GM21529 (cell line): ENCODE measurements around the gene SLC26A6.

Experiments
- ATAC-seq: cut with Tn5 transposase; IDR thresholded peaks from one replicate; pipeline ENCODE4 v1.9.1; 2021; ENCODE audit not compliant: unreplicated experiment

The SLC26A6 gene

DNA sequence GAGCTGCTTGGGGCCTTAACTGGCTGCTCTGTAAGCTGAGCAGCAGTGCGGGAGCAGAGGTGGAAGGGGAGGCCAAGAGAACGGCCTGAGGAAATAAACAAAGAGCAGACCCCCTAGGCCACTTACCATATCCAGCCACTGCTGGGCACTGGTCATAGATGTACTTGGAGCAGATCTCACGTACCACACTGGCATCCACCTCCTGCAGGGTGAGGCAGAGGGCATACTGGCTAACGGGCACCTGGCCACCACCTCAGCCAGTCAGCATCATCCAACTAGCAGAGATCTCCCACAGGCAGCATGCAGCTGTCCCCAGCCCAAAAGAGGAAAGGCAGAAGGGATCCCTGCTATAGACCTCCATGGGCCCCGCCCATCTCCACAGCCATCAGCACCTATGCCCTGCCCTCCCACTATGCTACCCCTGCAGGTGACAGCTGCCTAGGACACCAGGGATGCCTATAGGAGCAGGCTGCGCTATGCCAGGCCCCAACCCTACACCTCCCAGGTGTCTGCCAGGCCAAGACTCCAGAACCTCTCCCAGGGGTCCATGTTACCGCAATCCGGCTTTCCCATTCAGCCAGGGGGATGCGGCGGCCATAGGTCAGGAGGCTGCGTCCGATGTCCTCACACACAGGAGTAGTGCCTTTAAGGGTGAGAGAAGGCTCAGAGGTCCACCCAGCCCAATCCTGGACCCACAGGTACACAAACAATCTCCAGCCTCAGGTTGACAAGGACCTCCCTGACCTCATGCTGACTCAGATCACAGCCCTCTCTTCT, 35.6 kb downstream of the SLC26A6 start:
- ATAC-seq = no peak

DNA sequence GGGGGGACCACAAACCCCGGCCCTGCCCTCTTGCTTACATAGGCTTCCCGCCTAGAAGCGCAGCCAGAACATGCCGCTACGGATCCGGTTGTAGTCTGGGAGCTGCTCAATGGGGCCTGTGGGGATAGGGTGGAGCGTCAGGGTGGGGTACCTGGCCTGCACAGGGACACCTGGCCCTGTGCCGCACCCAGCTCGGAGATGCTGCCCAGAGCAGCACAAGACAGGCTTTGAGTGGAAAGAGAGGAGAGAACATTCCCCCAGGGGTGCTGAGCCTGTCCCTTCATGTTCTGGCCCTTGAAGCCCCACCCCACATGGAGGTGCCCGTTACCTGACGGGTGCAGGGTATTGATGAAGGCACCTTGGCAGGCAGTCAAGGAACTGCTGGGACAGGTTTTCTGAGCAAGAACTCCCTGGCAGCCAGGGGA, 36.2 kb downstream of the SLC26A6 start:
- no peak for ATAC-seq

DNA sequence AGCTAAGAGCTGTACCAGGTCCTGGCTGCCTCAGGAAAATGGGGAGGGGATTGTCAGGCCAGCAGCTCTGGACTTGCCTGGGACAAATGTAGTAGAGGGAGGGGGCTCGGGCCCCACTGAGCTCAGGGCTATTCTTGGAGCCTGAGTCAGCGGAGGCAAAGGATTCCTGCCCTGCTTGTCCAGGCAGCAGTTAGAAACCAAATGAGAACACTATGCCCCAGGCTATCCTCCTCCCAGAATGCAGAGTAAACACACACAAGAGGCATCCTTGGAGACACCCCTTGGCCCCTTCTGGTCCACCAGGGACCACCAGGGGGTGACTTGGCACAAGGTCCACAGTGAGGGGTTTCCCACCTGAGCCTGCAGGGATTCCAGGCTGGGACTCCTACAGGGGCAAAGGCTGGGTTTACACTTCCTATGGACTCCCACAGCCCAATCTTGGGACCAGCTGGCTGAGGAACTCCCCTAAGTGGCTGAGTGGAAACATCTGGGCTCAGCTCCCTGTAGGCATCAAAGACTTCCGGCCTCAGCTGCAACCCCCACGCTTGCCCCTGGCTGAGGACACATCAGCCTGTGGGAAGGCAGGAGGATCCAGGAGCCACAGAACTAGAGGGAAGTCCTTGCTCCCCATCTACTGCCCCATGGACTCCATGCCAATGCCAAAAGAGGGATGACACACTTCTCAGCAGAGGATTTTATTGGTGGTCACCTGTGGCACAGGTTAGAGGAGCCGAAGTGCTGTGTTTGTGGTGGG, 36.8 kb downstream of the SLC26A6 start:
- no peak for ATAC-seq

DNA sequence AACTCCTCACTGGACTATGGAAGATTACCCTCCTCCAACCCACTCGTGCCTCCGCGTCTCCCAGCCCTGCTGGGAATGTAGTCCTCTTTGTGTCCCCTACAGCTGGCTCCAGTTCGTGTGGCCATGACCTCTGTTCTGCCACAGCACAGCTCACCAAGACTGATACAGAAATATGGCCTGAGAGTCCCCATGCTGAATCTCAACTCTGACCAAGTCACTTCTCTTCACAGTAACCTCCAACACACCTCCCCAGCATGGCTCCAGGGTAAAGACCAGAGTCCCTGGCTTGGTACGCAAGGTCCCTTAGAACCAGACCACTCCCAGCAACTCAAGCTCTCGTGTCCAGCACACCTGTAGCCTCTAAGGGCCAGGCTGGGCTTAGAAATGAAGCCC, 37.9 kb downstream of the SLC26A6 start:
- ATAC-seq = no peak

DNA sequence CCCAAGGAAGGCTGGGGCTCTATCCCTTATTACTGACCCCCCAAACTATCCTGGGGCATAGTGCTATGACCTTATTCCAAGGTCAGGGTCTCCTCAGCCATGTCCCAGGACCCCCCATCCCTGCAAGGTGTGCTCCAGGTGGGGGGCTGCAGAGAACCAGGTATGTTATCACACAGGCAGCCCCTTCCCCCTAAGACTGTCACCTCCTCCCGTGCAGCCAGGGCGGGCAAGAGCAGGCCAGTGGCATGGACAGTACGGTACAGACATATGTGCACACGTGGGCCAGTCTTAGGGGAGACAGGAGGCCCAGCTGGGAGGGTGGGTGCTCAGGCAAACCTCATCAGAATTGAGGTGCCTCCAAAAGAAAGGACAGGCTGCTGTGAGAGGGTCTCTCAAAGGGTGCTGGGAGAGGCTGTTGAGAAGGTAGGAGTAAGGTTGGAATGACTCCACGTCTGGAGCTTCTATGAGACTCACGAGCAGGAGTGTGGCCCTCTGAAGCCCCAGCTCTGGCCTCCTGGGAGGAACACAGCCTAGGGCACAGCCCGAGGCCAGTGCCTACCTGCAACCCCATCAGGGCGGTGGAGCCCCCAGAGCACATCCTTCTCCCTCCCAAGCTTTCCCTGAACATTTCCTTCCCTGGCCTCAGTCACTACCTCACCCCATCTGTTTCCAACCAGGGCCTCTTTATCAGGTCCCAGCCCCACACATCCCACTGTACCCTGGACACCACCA, 38.4 kb downstream of the SLC26A6 start:
- ATAC-seq = no peak

DNA sequence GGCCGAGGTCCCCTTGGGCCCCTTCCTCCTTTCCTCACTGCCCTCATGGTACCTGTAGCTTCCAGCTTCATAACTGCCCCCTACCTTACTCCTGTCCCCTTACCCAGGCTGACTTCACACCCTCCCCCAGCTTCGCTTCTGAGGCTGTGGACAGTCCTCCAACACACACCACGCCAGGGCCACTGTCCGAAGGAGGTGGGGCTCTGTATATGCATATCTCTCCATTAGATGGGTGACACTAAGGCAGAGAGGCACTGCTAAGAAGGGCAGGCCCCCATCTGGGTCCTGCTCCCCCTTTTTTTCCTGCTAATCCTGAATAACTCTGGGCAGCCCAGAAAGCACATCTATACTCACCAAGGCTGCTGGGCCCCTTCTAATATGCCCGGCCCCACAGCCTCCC, 39.1 kb downstream of the SLC26A6 start:
- no peak for ATAC-seq

DNA sequence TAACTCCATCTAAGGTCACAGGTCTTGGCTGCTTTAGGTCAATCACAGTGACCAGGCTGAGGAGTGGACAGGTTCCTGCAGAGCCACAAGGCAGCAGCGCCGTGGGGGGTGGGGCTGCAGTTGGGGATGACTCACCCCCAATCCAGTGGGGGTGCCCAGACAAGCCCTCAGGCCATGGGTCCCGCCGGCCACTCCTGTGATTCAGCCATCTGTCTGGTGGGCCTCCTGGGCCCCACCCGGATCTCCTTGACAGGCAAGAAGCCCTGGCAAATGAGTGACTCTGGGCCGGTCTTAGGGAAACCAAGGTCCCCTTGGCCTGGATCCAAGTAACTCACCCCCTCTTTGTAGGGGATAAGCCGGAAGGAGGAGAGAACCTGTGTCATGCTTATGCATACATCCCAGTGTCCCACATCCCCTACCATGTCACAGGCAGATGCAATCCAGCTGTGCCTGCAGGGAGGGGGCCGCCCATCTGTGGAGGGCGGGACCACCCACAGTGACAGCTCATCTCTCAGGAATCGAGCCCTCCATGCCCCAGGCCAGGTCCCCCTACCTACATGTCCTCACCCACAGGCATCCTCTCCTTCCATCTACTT, 39.6 kb downstream of the SLC26A6 start:
- no peak for ATAC-seq

DNA sequence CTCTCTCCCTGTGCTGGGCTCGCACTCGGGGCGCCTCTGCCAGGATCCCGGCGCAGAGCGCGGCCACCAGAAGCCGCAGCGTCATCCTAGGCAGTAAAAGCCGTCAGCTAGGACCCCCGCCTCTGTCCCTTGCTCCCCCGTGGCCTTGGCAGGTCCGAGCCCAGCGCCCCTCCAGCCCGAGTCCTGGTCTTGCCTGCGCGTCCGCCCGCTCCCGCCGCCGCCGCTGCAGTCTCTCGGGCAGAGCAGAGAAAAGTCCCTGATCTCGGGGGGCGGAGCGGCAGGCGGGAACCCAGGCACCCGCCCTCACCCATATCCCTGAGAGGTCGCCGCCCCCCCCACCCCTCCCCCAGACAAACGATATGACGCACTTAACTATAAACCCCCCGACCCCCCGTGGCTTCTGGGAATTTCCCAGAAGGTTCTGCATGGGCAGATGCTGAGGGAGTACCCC, 40.2 kb downstream of the SLC26A6 start, which contains the start of gene COL7A1:
TSS of gene COL7A1 (minus strand) at position 255 of the 451 bp plus-strand sequence. CDS start at position 85, 170 bp downstream.
- no peak for ATAC-seq

DNA sequence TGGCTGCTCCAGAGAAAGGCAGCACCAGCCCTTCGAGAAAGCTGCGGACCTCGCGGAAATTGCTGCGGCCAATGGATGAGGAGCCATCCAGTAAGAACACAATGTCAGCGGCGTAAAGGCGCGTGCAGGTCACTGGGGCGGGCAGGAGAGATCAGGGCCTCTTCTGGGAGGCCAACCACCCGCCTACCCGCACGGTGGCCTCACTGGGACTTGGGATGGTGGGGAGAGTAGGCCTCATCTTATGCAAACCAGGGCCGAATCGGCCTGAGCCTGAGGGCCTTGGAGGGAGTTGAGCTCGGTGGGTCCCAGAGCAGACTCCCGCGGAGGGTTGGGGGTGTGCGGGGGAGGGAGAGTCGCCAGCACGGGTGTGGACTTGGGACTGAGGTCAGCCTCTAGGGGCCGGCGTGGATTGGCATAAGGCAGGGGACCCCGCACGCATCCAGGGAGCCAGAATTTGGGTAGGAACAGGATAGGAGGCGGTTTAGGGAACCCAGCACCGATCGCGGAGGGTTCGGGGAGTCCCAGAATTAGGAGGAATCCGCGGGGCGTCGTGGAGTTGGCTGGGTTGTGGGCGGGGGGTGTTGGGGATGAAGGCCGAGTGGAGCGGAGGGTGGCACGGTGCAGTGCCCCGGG, 40.7 kb downstream of the SLC26A6 start:
- no peak for ATAC-seq

DNA sequence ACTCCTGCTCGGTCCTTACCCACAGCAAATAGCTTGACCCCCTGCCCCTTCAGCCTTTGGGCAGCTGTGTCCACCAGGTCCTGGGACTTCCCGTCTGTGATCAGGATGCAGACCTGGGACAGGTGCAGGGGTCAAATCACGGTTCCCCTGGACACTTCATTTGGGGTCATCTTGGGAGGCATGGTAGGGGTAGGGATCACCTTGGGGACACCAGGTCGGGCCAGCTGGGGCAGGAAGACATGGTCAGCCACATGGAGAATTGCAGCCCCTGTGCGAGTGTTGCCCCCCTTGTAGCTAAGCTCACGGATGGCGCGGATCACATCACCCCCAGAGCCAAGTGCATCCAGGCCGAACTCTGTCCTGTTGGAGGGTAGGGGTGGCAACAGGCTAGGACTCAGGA, 41.9 kb downstream of the SLC26A6 start:
- ATAC-seq = no peak

DNA sequence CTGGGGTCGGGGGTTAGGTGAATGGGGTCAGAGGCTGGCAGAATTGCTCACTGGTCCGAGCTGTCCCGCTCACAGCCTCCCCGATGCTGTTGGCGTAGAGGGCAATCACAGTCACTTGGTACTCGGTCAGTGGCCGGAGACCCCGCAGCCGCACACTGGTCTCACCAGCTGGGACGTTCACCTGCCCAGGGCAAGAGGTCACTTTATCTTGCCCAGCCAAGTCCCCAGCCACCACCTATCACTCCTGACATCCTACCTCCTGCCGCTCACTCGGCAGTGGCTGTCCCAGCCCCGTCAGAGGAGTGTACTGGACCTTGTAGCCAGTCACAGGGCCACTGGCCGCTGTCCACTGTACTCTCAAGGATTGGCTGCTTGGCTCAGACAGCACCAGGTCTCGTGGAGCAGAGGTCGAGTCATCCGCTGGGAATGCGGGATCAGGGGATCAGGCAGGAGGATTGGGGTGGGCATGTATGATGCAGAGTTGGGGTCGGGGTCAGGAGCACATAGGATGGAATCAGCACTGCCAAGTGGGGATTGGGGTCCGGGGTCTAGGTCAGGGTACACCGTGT, 42.7 kb downstream of the SLC26A6 start:
- no peak for ATAC-seq

DNA sequence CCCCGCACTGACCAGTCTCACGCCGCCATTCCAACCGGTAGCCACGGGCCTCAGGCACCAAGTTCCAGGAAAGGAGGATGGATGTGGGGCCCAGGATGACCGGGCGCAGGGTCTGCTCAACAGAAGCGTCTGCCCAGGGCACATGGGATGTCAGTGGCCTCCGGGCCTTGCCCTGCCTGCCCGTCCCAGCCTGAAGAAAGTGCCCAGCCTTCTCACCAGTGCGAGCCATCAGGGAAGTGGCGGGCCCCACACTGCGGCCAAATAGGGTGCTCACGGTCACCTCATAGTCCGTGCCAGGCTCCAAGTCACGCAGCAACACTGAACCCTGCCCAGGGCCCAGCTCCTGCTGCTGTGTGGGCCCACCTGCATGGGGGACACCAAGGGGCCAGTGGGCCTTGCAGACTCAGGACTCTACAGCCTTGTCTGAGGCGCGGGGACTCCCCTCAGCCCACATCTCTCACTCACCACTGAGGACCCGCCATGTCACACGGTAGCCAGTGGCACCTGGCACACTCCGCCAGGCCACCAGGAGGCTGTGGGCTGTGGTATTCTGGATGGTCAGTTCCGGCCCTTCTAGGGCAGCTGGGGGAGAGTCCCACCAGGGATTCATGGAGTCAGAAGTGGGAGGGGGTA, 43.3 kb downstream of the SLC26A6 start:
- ATAC-seq = no peak

DNA sequence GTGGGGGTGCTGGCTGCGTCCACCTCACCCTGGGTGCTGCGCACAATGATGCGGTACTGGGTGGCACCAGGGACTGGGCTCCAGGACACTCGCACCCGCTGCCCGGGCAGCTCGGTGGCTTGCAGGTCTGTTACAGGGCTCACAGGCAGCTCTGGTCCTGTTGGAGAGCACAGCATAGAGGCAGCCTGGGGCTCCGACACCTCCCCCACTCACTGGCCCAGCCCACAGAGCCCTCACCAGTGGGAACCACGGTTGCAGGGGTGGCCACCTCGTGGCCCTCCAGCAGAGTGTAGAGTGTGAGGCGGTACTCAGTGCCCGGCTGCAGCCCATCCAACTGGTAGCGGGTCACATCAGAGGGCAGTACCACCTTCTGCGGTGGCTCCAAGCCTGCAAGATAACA, 43.8 kb downstream of the SLC26A6 start:
- ATAC-seq = no peak

DNA sequence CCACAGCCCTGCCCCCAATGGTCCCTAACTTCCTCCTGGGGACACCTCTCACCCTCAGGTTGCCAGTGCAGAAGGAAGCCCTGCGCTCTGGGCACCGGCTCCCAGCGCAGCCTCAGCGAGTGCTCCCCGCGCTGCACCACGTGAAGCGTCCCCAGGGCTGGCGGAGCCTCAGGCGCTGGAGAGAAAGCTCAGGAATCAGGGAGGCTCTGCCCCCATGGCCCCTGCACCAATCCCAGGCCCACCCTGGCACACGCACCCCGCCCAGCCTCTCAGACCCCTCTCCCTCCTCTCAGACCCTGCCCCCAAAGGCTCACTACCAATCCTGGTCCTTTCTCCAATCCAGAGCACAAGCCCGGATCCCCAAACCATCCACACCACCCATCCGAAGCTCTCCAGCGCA, 47.0 kb downstream of the SLC26A6 start:
- ATAC-seq = no peak

DNA sequence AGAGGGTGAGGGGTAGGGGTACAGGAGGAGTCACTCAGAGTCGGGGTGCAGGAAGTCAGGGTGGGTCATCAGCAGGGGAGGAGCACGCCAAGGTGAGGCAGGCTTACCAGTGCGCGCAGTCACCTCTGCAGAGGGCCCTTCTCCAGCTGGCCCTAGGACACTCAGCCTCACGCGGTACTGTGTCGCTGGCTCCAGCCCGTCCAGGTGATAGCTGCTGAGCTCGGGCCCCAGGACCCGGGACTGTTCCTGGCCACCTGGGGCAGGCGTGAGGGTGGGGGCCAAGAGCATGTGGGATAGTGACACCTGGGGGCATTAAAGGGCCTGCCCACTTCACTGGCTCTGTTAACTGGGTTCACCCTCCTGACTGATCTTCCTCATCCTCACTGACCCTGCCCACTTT, 47.6 kb downstream of the SLC26A6 start:
- ATAC-seq = no peak

DNA sequence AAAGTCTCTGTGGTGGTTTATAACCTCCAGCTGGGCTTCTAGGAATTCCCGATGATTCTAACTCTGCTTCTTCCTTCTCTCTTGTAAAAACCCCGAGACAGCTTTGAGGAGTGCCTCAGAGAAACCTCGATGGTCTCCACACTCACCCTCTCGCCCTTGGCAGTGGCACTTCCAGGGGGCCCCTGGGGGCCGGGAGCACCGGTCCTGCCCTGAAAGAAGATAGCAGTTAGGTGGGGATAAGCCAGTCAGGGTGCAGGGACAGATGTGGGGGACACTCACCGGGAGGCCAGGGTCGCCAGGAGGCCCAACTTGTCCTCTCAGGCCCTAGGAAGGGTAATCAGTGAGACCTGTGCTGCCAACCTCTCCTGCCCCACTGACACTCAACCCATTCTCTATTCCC, 49.9 kb downstream of the SLC26A6 start:
- ATAC-seq = no peak

DNA sequence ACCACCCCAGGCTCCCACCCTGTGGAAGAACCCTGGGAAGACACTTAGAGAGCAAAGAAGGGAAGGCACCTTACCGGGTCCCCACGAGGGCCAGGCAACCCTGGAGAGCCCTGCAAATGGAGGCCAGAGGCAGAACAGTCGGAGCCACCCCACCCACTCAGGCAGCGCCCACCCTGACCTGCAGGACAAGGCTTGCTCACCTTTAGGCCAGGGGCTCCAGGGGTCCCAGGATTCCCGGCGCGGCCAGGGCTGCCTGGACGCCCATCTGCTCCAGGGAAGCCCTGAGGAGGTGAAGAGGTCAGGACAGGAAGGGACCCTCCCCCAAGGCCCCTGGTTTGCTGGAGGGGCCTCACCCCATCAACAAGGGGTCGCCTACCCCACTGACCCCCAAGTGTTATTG, 50.4 kb downstream of the SLC26A6 start:
- ATAC-seq = no peak

DNA sequence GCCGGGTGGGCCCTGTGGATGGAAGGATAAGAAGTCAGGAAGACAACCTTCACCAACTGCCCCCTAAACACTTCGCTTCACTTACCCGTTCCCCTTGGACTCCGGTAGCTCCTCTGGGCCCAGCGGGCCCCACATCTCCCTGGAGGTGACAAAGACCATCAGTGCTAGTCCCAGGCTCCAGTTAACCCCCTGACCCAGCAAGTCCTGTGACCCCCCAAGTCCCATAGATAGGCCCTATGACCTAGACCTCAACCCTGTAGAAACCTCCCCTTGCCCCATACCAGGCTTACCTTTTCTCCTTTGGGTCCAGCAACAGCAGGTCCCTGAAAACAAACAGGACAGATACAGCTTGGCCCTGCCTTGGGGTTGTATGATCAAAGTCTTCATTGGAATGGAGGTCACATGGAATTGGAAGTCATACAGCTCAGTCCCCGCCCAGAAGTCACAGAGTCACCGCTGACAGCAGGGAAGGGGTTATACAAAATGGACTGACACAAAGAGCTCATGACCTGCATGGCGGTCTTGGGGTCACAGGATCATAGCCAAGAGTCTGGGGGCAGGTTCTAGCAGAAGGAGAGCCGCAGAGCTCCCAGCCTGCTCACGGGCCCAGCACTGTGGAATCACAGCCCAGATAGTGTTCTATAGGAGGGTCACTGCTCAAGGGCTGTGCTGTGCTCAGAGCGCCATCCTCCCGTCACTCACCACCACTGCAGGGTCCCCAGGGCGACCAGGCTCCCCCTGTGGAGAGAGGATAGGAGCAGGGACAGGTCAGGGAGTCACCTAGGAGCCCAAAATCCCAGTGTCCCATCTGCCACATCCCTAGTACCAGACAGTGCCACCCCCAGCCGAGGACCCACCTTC, 53.4 kb downstream of the SLC26A6 start:
- no peak for ATAC-seq

DNA sequence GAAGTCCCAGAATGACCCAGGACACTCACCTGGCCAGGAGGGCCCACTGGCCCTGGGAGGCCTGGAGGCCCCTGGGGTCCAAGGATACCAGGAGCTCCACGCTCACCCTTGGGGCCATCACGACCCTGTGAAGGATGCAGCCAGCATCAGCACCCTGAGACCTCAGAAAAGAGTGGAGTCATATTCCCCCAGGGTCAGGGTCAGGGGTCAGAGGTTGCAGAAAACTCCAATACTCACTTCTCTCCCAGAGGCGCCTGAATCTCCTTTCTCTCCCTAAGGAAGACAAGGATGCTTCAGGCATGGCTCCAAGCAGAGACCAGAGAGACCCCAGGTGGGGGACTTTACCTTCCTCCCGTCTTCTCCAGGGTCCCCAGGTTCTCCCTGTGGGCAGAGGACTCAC, 58.6 kb downstream of the SLC26A6 start:
- no peak for ATAC-seq
